Measurements from ENCODE around the gene TMTC2. TPM values are rescaled to one million over a fixed set of nuclear protein-coding genes. Genes with fewer than 3 reads are reported as not detected.

TMTC2 gene
- total RNA-seq, 3 donors from 2014 or later, result 0.94 to 1.4 (median 1.0) TPM

DNA sequence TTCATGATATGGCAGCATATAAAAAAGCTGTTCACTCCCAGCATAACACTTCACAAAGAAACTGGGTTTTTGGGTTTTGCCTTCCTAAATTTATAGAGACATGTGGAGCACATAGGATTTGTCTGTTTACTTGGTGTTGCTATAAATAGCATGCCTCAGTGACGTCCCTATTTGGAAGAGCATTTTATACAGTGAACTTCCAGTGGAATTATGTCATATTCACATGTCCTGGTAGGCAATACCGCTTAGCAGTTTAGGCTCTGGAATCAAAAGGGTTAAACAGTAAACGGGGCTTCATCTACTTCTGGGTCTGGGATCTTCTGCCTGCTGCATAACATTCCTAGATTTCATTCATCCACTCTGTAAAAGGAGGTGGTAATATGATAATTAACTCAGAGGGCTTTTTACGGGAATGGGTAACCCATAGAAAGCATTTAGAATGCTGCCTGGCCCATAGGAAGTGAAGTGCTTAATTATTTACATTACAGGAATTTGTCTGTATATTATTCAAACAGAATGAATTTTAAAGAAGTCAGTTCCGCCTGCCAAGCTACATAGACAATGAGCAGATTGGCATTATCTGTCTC, 396.1 kb downstream of the TMTC2 start:
- Mint-ChIP-seq H3K27me3 (ENCODE audit: low read depth) (no peaks in the 10 kb centered on the region), H3K36me3 (ENCODE audit: insufficient read depth) (no peaks in the 10 kb centered on the region), H3K4me1 (ENCODE audit: low read depth) (no peaks in the 10 kb centered on the region), H3K4me3 (no peak overlapping the region), H3K9me3 (no peaks in the 10 kb centered on the region)
- no peak for DNase-seq
- ATAC-seq, result no peak

DNA sequence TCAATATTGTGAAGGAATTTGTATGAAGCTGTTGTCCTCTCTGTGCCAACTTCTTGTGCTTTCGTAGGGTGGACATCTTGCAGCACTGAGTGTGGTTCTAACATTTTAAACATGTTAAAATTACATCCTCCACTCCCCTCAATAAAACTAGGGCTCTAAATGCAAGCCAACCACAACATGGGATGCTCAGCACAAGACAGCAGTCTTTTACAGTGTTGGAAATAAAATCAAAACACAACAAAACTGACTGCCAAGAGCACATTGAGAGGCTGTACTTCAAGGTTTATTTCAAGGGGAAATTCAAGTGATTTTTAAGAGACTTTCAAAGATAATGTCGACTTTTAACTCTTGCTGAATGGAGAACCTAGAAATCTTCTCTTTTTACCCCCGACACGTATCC, 396.9 kb downstream of the TMTC2 start:
- no peak overlapping the region for H3K4me3 Mint-ChIP-seq
- no peaks in the 10 kb centered on the region for H3K4me1 Mint-ChIP-seq (ENCODE audit: low read depth)
- H3K9me3 Mint-ChIP-seq, result no peaks in the 10 kb centered on the region
- DNase-seq (no peak), ATAC-seq (no peak)
- no peaks in the 10 kb centered on the region for H3K36me3 Mint-ChIP-seq (ENCODE audit: insufficient read depth)
- H3K27me3 Mint-ChIP-seq (ENCODE audit: low read depth), result no peaks in the 10 kb centered on the region

DNA sequence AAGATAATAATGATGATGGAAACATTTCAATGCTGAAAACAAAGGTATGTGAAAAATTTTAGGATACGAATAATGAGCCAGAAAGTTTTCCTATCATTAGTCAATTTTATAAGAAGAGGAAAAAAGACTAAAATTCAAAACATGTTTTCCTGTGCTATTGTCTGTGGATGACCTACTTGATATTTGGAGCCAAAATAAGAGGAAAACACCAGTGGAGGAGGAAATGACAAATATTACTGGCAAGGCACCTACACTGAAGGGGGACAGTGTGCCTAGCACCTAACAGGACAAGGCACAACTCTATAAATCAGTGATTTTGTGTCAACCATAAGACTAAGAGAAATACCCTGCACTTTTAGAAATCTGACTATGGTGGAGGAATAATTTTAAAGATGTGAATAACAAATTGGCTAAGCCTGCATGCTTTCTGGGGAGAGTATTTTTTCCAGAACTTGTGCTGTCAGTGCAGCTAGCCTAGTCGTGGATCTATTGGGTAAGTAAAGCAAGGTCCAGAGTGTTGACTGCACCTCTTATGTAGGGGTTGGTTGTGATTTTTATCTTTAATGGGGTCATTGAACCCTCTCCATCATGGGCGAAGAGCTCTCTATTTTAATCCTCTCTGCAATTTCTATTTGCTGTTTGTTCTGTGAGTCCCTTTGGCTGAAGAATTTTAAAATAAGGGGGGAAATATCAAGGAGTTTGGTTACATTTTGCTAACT, 398.0 kb downstream of the TMTC2 start:
- Mint-ChIP-seq H3K9me3 (no peaks in the 10 kb centered on the region), H3K27me3 (ENCODE audit: low read depth) (no peaks in the 10 kb centered on the region), H3K36me3 (ENCODE audit: insufficient read depth) (no peaks in the 10 kb centered on the region), H3K4me1 (ENCODE audit: low read depth) (no peaks in the 10 kb centered on the region), H3K4me3 (no peak overlapping the region)
- ATAC-seq (no peak), DNase-seq (no peak)

DNA sequence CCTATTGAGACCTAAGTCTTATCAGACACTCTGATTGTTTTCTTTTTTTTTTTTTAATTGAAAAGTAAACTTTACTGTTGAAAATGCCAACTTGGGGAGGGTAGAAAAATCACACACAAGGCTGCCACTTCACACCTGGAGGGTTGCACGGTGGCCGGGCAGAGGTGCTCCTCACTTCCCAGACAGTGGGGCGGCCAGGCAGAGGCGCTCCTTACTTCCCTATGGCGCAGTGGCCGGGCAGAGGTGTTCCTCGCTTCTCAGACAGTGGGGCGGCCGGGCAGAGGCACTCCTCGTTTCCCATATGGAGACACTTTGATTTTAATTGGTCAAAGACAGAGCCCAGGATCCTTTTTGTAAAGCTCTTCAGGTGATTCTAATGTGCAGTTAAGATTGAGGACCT, 399.3 kb downstream of the TMTC2 start:
- no peak for ATAC-seq
- H3K4me3 Mint-ChIP-seq, result no peak overlapping the region
- no peaks in the 10 kb centered on the region for H3K27me3 Mint-ChIP-seq (ENCODE audit: low read depth)
- no peaks in the 10 kb centered on the region for H3K36me3 Mint-ChIP-seq (ENCODE audit: insufficient read depth)
- no peaks in the 10 kb centered on the region for H3K4me1 Mint-ChIP-seq (ENCODE audit: low read depth)
- H3K9me3 Mint-ChIP-seq, result no peaks in the 10 kb centered on the region
- no peak for DNase-seq

DNA sequence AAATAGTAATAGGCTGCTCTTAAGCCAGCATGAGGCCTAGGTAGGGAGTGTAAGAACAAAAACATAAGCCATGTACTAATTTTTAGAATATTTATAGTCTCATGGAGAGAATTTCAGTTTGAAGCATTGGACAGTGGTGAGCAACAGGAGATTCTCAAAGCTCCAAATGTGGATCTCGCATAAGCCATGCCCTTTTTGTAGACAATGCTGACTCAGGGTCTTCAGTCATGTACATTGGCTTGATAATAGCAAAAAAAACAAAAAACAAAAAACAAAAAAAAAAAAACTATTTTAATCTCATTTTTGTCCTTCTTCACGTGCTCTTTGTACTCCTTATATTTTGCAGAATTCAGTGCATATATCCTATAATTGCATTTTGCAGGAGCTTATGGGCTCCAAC, 402.9 kb downstream of the TMTC2 start:
- no peaks in the 10 kb centered on the region for H3K36me3 Mint-ChIP-seq (ENCODE audit: insufficient read depth)
- no peaks in the 10 kb centered on the region for H3K27me3 Mint-ChIP-seq (ENCODE audit: low read depth)
- DNase-seq, result no peak
- H3K4me3 Mint-ChIP-seq, result no peak overlapping the region
- H3K4me1 Mint-ChIP-seq (ENCODE audit: low read depth), result no peaks in the 10 kb centered on the region
- ATAC-seq, result no peak
- no peaks in the 10 kb centered on the region for H3K9me3 Mint-ChIP-seq

DNA sequence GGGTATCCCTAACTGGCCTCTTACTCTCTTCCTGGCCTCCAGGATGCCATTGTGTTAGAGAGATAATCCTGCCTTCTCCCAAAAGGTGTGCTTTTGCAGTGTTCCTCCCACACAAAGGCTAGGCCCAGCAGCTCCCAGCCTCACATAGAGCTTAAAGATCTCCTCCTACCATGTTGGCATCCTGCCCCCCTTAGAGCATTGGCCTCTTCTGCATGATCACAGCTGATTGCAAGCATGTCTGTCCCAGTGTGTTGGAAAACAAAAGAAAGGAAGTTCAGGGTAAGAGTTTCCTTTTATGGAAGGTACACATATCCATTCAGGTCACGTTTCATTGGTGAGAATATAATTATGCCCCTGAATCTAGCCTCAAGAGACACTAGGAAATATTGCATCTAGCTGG, 405.4 kb downstream of the TMTC2 start:
- DNase-seq, result no peak
- no peak for ATAC-seq
- Mint-ChIP-seq H3K4me3 (no peak overlapping the region), H3K36me3 (ENCODE audit: insufficient read depth) (no peaks in the 10 kb centered on the region), H3K9me3 (peaks cover 7% of the 10 kb centered on the region), H3K27me3 (ENCODE audit: low read depth) (no peaks in the 10 kb centered on the region), H3K4me1 (ENCODE audit: low read depth) (no peaks in the 10 kb centered on the region)

DNA sequence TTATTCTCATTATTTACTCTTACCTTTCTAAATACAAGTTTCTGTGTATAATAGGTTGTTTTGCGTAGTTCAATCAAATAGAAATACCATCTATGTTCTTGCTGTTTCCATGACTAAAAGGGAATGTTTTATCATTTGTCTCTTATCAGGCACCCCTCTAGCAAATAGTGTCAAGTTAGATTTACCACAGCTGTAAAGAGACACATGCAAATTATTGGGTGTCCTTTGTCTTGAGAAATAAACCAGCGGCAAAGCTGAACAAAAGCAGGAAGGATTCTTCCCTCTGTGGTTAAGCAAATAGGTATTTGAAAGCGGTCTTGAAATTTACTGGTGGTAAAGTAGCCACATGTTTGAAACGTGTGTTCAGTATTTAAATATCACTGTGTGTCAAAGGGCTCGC, 405.9 kb downstream of the TMTC2 start:
- H3K9me3 Mint-ChIP-seq, result peaks cover 7% of the 10 kb centered on the region
- no peak for ATAC-seq
- H3K27me3 Mint-ChIP-seq (ENCODE audit: low read depth), result no peaks in the 10 kb centered on the region
- DNase-seq, result no peak
- H3K4me3 Mint-ChIP-seq, result no peak overlapping the region
- H3K4me1 Mint-ChIP-seq (ENCODE audit: low read depth), result no peaks in the 10 kb centered on the region
- no peaks in the 10 kb centered on the region for H3K36me3 Mint-ChIP-seq (ENCODE audit: insufficient read depth)

DNA sequence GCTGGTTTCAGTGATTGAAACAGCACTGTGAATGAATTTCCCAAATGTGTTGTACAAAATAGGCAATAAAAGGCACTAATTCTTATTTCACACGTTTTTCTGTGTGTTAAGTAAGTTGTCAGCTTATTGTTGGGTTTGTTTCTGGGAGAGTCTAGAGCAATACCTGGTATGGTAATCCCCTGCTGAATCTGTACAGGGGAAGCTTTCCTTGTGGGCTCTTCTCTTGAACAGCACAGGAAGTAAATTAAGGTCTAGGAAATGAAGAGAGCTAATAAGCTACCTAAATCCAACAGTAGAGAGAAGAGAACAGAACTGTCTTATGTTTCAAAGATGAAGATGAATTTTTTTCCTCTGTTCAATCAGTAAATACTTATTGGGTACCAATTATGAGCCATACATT, 406.7 kb downstream of the TMTC2 start:
- no peak for ATAC-seq

DNA sequence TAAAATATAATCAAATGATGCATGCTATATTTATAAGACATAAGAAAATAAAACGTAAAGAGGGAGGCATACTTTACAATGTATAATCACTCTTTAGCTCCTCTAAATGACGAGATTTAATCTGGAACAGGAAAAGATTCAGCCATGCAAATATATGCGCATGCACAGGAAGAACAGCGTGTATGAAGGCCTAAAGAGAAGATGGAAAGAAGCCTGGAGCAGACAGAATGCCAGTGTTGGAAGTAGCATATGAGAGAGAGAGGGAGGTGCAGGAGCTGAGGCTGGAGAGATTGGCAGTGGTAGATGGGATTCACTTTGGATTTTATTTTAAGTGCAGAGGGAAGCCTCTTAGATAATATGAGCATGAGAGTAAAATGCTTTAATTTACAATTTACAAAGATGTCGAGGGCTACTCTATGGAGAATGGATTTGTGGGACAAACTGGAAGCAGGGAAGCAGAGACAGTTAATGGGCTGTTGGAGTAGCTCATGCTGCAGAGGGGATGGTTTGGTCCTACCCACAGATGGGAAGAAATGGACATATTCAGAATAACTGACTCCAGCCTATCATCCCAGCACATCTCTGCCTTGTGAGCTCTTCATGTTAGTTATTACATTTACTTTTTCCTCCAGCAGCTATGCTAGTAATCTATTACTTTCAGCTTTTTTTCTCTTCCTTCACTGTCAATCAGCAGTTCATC, 411.1 kb downstream of the TMTC2 start:
- Mint-ChIP-seq H3K4me3 (no peak overlapping the region), H3K27me3 (ENCODE audit: low read depth) (no peaks in the 10 kb centered on the region), H3K9me3 (peaks cover 7% of the 10 kb centered on the region), H3K36me3 (ENCODE audit: insufficient read depth) (no peaks in the 10 kb centered on the region), H3K4me1 (ENCODE audit: low read depth) (no peaks in the 10 kb centered on the region)
- ATAC-seq (no peak), DNase-seq (no peak)

More for the DNA sequence above, 406.7 kb downstream of the TMTC2 start:
- Mint-ChIP-seq H3K27me3 (ENCODE audit: low read depth) (no peaks in the 10 kb centered on the region), H3K36me3 (ENCODE audit: insufficient read depth) (no peaks in the 10 kb centered on the region), H3K4me1 (ENCODE audit: low read depth) (no peaks in the 10 kb centered on the region), H3K4me3 (no peak overlapping the region), H3K9me3 (peaks cover 7% of the 10 kb centered on the region)
- no peak for DNase-seq

DNA sequence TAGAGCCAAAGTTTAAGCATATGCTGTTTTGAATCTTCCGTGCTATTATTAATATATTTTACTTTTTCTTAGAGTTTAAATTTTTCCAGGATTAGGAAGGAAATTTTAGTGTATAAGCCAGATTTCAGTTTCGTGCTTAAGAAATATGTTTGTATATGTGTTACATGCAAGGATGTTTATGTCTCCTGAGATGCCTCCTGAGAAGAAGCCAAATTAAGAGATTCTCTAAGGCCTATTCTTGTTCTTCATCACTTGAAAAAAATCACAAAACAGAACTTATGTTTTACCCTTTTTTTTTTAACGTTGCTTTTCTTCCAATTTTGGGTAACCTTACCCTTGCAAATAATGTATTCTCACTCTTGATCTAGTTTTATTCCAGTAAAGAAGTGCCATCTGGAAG, 412.7 kb downstream of the TMTC2 start:
- H3K4me3 Mint-ChIP-seq, result no peak overlapping the region
- peaks cover 7% of the 10 kb centered on the region for H3K9me3 Mint-ChIP-seq
- ATAC-seq, result no peak
- DNase-seq, result no peak
- no peaks in the 10 kb centered on the region for H3K27me3 Mint-ChIP-seq (ENCODE audit: low read depth)
- H3K36me3 Mint-ChIP-seq (ENCODE audit: insufficient read depth), result no peaks in the 10 kb centered on the region
- no peaks in the 10 kb centered on the region for H3K4me1 Mint-ChIP-seq (ENCODE audit: low read depth)

DNA sequence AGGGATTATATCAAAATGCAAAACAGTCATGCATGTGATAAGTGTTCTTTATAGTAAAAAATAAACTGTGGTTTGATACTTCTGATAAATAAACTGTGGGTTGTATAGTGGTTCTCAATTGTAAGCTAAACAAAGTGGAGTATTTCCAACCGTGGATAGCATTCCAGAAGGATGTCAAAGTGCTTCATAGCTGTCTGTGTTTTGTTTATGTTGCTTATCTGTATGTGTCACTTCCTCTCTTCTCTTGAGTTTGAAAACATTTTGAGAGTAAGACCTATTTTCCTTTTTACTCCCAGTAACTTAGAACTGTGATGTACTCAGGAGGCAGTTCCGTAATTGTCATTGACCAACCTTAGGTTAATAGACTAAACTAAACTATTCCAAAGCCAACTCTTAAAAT, 415.8 kb downstream of the TMTC2 start:
- Mint-ChIP-seq H3K4me1 (ENCODE audit: low read depth) (no peaks in the 10 kb centered on the region), H3K4me3 (no peak overlapping the region), H3K36me3 (ENCODE audit: insufficient read depth) (no peaks in the 10 kb centered on the region), H3K9me3 (no peaks in the 10 kb centered on the region), H3K27me3 (ENCODE audit: low read depth) (no peaks in the 10 kb centered on the region)
- ATAC-seq (no peak), DNase-seq (no peak)

DNA sequence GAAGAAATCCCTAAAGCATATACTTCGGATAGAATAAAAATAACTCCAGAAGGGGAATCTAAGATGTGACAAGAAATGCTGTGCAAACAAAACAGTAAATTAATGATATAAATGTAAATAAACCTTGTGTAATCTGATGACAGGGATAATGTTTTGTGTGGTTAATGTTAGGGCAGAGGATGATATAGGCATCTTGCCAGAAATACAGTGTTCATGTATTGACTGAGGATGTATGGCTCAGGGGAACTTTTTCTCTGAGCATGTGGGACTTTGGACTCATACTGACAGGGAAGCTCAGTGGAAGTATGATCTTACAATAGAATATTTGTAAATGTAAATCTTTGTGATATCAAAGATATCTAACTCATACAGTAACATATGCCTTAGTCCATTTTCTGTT, 420.2 kb downstream of the TMTC2 start:
- H3K27me3 Mint-ChIP-seq (ENCODE audit: low read depth), result no peaks in the 10 kb centered on the region
- no peak overlapping the region for H3K4me3 Mint-ChIP-seq
- no peak for DNase-seq
- no peaks in the 10 kb centered on the region for H3K4me1 Mint-ChIP-seq (ENCODE audit: low read depth)
- H3K36me3 Mint-ChIP-seq (ENCODE audit: insufficient read depth), result no peaks in the 10 kb centered on the region
- no peaks in the 10 kb centered on the region for H3K9me3 Mint-ChIP-seq
- no peak for ATAC-seq

DNA sequence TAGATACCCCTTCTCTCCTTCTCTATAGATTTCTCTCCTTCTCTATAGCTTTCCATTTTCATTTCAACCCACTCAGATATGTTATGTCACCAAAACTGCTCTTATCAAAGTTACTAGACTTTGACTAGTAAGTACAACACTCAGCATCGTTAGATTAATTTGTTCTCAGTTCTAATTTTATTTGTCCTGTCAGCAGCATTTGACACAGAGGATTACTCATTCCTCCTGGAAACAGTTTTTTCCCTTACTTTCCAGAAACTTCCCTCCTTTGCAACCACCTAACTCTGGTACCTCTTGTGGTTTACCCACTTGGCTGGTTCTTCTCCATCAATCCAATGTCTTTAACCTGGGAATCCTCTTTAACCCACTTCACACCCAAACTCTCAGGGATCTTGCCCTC, 423.7 kb downstream of the TMTC2 start:
- H3K36me3 Mint-ChIP-seq (ENCODE audit: insufficient read depth), result no peaks in the 10 kb centered on the region
- DNase-seq, result no peak
- ATAC-seq, result no peak
- H3K27me3 Mint-ChIP-seq (ENCODE audit: low read depth), result no peaks in the 10 kb centered on the region
- H3K9me3 Mint-ChIP-seq, result no peaks in the 10 kb centered on the region
- no peaks in the 10 kb centered on the region for H3K4me1 Mint-ChIP-seq (ENCODE audit: low read depth)
- no peak overlapping the region for H3K4me3 Mint-ChIP-seq

DNA sequence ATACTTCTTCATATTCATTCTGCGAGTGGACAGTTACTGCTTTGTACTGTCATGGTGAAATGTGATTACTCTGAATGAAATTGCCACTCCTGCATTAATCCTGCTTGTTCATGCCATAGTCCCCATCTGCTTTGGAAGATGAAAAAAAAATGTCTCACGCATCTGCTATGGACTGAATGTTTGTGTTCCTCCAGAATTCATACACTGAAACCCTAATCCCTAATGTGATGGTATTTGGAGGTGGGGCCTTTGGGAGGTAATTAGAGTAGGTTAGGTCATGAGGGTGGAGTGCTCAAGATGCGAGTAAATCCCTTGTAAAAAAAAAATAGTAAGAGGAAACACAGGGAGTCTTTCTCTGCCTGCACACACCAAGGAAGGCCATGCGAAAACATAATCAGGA, 427.2 kb downstream of the TMTC2 start:
- no peaks in the 10 kb centered on the region for H3K9me3 Mint-ChIP-seq
- H3K36me3 Mint-ChIP-seq (ENCODE audit: insufficient read depth), result no peaks in the 10 kb centered on the region
- no peak for DNase-seq
- no peak overlapping the region for H3K4me3 Mint-ChIP-seq
- H3K4me1 Mint-ChIP-seq (ENCODE audit: low read depth), result no peaks in the 10 kb centered on the region
- no peaks in the 10 kb centered on the region for H3K27me3 Mint-ChIP-seq (ENCODE audit: low read depth)
- ATAC-seq, result no peak

DNA sequence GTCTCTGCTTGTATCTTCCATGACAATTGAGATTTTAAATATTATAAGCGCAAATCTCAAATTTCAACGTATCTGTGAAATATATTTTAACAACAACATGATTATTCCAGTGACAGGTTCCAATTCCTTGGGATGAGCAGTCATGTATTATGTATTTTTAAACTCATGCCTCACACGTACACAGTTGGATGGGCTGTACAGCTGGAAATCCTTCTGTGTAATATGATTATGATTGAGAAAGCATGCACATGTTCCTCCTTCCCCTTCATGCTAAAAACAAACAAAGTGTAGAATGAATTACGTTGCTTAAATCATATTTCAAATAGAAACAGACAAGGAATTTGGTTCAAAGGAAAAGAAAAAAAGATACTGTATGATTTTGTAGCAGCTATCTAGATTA, 428.3 kb downstream of the TMTC2 start:
- H3K9me3 Mint-ChIP-seq, result no peaks in the 10 kb centered on the region
- no peaks in the 10 kb centered on the region for H3K4me1 Mint-ChIP-seq (ENCODE audit: low read depth)
- DNase-seq (no peak), ATAC-seq (no peak)
- H3K4me3 Mint-ChIP-seq, result no peak overlapping the region
- no peaks in the 10 kb centered on the region for H3K36me3 Mint-ChIP-seq (ENCODE audit: insufficient read depth)
- no peaks in the 10 kb centered on the region for H3K27me3 Mint-ChIP-seq (ENCODE audit: low read depth)

Data from activated T-cell treated with anti-CD3 and anti-CD28 coated beads, Interleukin-2, amount 50 U/mL, for 4 hours (primary cell).